Stimulated activated naive CD4-positive, alpha-beta T cell (primary cell): Measurements from ENCODE around the gene NHLRC4.

Source experiments
- DNase-seq, 6 experiments: peaks; one replicate each; lab custom pipeline; 2025; lab: John Stamatoyannopoulos, UW

Gene NHLRC4

DNA sequence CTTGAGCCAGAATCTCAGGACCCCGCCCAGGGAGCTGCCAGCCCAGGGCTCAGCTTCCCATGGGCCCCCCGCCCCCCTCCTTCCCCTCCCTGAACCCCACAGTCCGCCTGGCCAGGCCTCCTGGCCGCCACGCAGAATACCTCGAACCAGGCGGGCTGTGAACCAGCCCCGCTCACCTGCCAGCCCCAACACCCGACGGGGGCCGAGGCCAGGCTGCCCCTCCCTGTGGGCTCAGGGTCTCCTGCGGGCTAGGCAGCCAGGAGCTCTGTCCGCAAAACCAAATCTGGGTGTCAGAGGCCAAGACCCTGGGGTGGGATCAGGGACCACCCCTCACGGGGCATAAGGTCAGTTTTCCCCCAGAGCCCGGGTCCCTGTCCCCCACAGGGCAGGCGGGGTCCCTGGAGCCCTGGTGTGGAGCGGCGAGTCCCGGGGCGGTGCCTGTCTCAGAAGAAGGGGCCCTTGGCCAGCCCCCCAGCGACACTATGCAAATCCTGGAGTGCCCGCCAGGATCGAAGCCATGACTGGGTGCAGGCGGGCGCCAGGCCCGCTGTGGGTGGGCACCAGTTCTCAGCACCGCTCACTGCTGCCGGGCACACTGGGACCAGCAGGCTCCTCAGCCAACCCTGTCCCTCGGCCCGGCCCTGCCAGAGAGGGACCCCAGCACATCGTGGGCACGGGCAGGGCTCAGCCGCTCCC, 13.1 kb upstream of the NHLRC4 start:
- no peak for DNase-seq

DNA sequence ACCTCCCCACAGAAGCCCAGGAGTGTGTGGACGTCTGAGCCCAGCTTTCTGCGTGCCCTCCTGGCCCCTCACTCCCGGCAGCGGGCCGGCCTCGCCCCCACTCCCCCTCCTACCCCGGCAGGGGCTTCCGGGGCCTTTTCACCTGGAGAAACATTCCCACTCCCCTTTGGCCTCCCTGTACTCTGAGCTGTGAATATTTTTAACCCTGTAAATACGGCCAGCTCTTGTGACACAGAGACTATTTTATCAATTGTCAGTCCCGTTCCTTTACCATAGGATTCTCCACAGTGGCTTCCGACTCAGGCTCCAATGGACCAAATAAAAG, 12.5 kb upstream of the NHLRC4 start:
- DNase-seq = no peak

DNA sequence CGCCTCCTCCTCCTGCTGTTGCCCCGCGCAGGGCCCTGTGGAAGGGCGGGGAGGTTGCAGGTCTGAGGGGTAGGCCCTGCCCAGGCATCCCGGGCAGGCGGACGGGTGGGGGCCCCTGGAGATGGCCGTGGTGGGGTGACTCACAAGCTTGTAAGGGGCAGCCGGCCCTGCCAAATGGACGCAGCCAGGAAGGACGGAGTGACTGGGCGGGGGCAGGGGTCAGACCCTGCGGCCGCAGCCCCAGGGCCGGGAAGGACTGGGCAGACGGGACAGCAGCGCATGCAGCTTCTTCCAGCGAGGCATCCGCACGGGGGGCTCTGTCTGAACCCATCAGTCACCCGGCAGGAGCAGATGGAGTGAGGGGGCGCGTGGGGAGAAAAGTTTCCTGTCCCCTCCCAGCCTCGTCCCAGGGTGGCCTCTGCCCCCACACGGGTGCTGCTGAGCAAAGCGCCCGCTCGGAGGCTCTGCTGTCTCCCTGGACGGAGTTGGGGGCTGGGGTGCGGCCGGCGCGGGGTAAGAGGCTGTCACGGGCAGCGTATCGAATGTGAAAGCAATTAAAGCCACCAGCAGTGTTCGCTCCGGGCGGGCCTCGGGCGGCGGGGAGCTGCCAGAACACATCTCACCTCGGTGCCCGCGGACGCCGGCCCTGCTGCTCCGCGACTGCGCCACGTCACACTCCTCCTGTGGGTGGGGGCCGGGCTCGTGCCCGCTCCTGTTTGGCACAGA, 12.0 kb upstream of the NHLRC4 start:
- DNase-seq = no peak

DNA sequence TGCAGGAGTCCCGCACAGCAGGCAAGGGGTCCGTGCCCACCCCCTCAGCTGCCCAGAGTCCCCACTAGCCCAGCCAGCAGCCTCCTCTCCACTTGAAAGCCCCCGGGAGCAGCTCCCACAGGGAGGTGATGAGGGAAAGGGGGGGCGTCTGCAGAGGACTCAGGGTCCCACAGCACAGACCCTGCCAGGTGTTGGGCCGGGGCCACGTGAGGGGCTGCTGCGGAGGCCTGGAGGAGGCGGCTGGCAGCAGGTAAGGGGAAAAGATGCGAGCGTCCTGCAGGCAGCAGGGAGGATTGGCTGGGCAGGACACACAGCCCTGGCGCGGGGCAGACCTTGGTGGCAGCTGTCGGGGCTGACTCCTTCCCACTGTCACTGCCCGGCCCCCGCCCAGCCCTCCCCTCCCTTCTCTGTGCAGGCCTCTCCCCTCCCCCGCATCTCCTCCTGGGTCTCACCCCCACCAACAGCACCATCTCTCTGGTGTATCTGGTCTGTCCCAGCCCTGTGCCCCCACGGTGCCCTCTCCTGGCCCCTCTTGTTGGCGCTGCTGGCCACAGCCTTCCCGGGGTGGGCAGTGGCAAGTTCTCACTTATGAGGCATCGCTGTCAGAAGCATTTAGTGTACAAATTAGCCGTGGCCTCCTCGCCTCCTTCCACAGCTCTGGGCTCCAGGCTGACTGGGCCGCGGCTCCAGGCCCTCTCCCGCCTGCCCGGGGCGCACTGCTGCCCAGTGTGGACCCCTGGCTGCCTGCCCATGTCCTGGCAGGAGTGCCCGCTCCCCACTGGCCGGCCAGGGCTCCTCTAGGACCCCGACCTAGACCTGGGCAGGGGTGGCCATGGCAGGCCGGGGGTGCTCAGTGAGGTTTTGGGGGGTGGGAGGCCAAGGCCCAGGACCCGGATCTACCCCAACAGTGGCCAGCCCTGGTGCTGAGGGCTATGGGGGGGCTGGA, 11.0 kb upstream of the NHLRC4 start:
- DNase-seq = no peak

DNA sequence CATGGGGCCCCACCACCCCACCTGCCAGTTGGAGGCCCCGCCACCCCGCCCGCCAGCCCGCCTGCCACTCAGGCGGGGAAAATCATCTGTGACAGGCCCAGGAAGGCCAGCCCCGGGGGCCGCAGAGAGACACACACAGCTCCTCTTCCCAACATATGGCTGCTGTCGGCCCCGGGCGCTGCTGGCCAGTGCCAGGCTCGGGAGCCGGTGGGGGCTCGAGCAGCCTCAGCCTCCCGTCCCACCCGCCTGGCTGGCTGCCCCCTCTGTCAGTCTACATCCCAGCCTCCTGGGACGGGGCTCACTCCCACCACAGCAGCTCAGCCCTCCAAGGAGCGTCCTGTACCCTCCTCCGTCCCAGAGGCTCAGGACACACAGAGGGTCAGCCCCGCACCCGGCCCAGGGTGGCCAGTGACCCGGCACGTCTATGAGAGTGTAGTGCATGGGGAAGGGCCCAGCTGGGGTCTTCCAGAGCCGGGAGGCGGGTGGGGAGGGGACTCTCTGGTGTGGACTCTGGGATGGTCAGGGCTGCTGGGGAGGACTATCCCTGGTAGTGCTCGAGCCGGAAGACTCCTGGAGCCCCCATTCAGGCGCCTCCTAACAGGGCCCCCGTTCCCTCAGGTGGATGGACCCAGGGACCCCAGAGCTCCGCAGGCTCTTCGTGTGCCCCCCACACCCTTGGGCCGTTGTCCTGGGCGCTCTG, 10.2 kb upstream of the NHLRC4 start:
- no peak for DNase-seq

DNA sequence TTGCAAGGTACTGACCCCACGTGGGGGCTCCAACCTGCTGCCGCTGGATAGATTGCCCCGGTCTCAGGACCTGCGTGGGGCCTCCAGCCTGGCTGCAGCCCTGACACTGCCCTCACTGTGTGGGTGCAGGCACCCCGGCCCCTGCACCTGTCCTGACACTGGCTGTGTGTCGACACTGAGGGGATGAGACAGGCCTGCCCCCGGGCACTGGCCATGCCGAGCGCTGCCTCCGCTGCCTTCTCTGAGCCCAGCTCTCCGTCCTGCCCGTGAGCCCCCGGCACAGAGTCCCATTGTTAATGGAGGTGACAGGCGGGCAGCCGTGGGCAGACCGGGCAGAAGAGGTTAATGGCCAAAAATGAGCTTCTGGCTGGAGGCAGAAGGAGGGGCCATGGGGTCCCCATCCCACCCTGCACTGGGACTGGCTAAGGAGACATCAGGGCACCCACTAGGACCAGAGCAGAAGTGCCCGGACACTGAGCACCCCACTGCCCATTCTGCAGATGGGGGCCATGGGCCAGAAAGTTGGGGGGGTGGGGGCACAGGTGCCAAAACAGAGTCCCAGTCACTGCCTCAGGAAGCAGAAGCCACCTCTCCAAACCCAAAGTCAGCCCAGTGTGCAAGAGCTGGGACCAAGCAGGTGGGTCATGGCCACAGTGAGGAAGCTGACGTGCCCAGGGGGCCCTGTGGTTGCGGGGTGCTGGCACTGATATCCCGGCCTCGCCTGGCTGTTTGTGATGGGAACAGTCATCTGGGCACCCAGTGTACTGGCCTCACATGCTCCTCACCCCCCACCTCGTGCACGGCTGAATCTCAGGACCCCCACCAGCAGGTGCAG, 9.1 kb upstream of the NHLRC4 start:
- DNase-seq = no peak

DNA sequence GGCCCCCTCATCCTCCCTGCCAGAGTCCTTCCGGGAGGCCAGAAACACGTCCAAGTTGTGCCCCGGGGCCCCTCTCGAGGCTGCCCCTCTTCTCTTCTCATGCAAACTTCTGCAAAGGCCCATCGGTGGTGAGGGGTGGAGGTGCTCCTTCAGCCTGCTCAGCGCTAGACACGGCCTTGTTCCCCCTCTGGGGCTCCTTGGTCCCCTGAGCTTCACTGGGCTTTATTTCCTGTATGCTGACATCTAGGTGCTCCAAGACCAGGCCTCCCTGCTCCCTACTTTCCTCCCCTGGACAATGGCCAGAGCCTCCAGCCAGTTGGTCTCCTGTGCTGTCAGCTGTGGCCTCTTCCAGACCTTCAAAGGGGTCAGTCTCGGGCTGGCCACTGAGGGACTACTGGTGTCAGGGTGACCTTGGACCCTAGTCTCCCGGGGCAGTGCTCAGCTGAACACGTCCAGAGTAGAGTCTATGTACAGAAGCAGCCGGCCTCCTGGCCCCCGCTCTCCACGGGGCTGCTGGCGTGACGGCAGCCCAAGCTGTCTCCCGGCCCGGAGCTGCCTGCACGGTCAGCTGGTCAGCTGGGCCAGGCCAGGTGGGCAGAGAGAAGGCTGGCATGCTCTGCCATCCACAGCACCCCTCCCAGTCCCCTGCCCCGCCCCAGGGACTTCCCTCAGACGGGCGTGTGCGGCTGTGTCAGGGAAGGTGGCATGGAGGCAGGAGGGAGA, 8.3 kb upstream of the NHLRC4 start:
- no peak for DNase-seq

DNA sequence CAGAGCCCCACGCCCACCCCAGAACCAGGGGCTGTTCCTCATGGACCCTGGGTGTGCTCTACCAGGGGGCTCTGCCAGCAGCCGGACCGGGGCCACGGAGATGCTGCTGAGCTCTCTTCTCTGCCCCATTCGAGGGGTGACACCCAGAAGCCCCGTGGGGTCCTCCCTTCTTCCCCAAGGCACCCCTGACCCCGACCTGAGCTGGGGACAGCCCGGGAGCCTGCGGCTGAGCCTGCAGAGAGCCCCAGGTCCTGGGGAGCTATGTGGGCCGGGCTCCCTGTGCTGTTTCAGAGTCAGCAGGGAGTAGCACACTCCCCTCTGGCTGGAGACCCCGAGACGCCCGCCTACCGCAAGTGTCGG, 7.8 kb upstream of the NHLRC4 start:
- no peak for DNase-seq

DNA sequence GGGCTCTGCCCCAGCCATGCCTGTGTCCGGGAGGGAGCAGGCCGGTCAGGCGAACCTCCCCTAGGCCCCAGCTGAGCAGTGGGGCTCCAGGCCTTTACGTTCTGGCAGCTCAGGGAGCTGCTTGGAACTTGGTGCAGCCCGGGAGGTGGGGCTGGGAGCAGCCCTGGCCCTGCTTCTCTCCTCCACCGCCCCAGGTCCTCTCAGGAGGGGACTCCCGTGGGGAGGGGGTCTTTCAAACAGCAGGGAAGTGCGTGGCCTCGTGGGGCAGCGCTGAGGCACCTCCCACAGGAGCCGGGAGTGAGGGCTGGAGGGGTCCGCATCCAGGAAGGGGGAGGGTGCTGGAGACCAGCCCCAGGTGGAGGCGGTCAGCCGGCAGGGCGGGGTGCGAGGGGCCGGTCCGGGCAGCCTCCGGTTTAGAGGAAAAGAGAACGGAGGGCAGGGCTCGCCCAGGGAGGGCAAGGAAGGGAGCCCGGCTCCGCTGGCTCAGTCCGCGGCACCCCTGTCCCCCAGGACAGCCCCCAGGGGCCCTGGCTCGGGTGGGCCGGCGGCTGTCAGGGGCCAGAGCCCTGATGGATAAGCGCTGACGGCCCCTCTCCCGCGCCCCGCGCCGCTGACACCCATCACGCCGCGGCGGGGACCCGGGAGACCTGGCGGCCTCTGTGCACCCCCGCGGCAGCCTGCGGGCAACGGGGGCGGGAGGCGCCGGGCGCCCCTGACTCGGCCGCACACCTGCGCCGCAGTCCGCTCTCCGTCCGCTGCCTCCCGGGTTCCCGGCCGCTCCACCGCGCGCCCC, 7.2 kb upstream of the NHLRC4 start:
- no peak for DNase-seq

DNA sequence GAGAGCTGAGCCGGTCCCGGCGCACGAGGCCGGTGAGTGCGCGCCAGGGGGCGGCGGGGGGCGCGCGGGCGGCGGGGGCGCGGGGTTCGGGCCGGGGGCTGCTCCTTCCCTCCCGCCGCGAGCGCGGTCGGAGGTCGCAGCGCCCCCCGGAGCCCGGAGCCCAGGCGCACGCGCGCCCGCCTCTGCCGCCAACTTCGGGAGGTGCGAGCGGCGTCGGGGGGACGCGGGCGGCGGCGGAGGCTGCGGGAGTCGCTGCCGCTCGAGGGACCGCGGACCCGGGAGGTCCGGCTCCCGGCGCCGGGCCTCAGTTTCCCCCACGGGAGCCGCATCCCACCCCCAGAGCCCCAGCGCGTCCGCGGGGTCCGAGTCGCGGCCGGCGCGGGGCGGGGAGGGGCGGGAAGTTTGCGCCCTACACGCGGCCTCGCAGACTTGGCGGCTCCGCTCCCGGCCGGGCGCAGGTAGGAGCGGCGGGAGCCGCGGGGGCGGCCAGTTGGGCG, 6.6 kb upstream of the NHLRC4 start, which contains the start of gene PRR35:
Gene PRR35 (plus strand): TSS at position 191 of the 497 bp plus-strand sequence. CDS start 2,901 bp downstream, outside the sequence.
- DNase-seq = no peak

DNA sequence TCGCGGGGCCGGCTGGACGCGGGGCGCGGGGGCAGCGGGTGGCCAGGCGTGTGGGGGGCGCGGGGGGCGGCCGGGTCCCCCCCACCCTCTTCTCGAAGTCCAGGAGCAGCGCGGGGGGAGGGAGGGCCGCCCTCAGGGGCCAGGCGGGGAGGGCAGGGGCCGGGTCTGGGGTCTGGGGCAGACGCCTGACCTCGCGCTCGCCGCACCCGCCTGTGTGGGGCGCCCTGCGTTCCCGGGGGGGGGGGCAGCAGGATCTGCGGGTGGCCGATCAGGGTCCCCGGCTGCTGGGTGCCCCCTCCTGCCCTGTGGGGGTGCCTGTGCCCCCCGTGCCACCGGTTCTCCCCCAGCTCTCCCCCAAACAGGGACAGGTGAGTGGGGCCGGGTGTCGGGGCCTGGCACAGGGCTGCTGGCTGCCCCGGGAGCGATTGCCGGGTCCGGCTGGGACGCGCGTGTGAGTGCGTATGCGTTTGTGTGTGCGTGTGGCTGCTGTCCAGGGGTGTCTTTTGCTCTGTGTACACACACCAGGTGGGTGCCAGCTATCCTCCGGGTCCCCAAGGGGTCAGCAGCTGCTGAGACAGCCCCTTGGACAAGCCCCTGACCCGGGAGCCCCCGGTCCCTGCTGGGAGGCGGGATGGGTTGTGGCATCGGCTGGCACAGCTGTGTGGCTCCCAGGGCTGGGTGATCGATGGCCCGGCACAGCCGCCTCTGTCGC, 5.9 kb upstream of the NHLRC4 start:
- DNase-seq = no peak

DNA sequence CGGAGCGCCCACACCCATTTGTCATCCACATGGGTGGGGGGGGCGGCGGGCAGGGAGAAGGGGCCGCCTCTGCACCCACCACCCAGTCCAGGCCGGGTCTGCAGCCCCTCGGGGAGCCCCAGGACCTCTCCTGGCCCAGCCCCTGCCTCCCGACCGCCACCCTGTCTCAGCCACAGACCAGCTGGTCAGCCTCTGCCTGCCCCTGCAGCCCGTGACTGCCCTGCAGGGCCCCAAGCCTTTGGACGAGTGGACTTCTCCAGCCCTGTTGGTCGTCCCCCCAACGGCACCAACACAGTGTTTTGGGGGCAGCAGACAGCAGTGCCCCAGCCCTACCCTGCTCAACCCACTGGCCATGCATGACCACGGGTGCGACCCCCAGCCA, 5.4 kb upstream of the NHLRC4 start:
- no peak for DNase-seq

DNA sequence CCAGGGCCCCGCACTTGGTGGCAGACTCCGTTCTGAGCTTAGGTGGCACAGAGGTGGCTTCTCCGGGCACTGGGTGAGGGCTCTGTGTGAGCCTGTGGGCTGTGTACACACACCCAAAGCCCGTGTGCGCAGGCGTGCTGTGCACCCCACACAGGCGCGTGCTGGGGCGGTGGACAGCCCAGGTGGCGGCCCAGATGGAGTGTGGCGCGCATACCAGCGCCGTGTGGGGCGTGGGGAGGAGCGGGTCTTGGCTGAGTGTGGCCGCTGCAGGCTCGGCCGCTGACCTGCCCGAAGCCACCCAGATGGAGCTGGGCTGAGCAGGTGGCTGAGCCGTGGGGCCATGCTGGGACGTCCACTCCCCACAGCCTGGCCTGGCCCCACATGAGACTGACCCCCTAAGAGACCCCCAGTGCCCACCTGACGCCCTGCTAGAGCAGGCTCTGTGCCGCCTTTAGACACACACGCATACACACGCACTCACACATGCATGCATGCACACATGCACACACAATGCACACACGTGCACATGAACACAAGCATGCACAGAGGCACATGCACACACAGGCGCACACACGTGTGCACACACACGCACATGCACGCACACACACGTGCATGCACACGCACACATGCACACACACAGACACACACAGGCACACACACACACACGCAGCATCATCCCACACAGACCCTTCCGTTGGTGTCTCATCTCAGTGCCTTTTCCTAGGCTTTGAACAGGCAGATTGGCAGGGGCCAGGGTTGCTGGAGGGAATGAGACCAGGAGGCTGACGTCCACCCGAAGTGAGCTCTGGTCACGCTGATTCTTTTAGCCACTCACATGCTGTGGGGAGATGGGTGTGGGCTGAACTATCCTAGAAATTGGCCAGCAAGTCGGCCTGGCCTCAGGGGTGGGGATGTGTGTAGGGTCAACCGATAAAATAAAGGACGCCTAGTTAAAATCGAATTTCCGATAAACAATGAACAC, 4.6 kb upstream of the NHLRC4 start:
- no peak for DNase-seq

DNA sequence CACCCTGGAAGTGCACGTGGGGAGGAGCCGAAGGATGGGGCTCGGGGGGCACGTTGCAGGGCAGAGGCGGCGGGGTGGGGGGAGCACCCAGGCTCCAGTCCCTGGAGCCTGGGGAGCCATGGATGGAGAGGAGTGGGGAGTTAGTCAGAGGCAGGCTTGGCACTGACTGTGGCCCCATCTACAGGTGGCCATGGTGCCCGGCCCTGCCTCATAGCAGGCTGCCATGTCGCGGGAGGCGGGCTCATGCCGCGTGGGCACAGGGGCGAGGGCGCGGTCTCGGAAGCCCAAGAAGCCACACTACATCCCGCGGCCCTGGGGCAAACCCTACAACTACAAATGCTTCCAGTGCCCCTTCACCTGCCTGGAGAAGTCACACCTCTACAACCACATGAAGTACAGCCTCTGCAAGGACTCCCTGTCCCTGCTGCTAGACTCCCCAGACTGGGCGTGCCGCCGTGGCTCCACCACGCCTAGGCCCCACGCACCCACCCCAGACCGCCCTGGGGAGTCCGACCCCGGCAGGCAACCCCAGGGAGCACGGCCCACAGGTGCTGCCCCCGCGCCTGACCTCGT, 3.6 kb upstream of the NHLRC4 start:
- DNase-seq = no peak

DNA sequence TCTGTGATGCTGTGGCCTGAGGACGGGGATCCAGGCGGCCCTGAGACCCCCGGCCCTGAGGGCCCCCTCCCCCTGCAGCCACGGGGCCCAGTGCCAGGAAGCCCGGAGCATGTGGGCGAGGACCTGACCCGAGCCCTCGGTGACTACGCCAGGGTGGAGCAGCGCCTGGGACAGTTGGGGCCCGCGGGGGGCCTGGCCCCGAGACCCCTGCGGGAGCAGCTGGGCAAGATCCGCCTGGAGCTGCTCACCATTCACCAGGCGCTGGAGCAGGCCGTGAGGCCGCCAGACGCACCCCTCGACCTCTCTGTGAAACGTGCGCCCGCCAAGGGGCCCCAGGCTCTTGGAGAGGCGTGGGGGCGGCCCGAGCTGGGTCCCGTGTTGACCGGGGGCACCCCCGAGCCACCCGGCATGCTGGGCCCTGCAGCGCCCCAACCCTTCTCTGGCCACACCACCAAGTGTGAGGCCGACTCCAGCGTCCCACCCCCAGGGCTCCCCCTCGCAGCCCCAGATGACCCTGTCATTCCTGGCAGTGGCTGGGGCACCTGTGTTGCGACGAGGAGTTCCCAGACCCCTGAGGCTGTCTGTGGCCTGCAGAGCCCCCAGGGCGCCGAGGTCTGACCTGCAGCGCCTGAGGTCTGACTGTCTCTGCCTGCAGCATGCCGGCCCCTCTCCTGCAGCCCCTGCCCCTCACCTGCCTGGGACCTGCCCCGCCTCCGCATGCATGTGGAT, 2.0 kb upstream of the NHLRC4 start:
- no peak for DNase-seq
